Mucosa of descending colon (tissue), 3 donors: Measurements from ENCODE around the gene CDKL5. TPM values are rescaled to one million over a fixed set of nuclear protein-coding genes. Genes with fewer than 3 reads are reported as not detected.

Experiments used
- ATAC-seq: fragments of 200-7000 bp; cut with Tn5 transposase; one replicate; pipeline ENCODE4 v1.9.1; 2020; ENCODE audit warnings: mild to moderate bottlenecking, moderate library complexity
- DNase-seq, 3 donors: peaks; one replicate each; pipeline ENCODE4 v3.0.0-alpha.2; 2020
- H3K36me3 ChIP-seq: fragments of 200-600 bp; one replicate; pipeline ENCODE4 v1.8.0; 2021; ENCODE audit warnings: low read depth, mild to moderate bottlenecking
- H3K4me1 ChIP-seq: fragments of 200-600 bp; one replicate; pipeline ENCODE4 v1.8.0; 2021; ENCODE audit warnings: low read depth, mild to moderate bottlenecking
- H3K4me3 ChIP-seq: fragments of 200-600 bp; one replicate; pipeline ENCODE4 v1.8.0; 2021; ENCODE audit warnings: mild to moderate bottlenecking
- H3K9me3 ChIP-seq: fragments of 200-600 bp; one replicate; pipeline ENCODE4 v1.8.0; 2021; ENCODE audit warnings: mild to moderate bottlenecking
- CTCF ChIP-seq: fragments of 200-600 bp; IDR thresholded peaks from one replicate; pipeline ENCODE4 v1.8.0; 2022; ENCODE audit warnings: antibody characterized with exemption, mild to moderate bottlenecking
- intact Hi-C, 2 donors: fragments of 100-400 bp; cut with DNase I in 1 of 2; cut with micrococcal nuclease in 1 of 2; formaldehyde crosslinking; loops; one replicate each; pipeline versions ENCODE4 v1.11.0 to v1.11.1; 2022; cut with DNase I, micrococcal nuclease
- total RNA-seq, 3 donors: library from RNA; stranded (reverse); fragmentation: NEBNext Ultra II Directional in 2 of 3; extraction: Animal tissue kit (Norgen Biotek cat#: 25700) in 2 of 3; gene quantifications; one replicate each; pipeline versions ENCODE4 v1.2.1 to v1.2.4, GENCODE V29; 2021 to 2023
- donor health status: DM: no; HTN: no; CAD: no; lungs with moderate emphysema.
- donor health status: DM: no; HTN: no; CAD: no.
- donor health status: DM: no; HTN: yes; CAD: no.

The CDKL5 gene
- total RNA-seq, 3 donors from 2014 or later, result 4.0 to 7.5 (median 4.4) TPM

- intact Hi-C loops, result no loop called here
- Histone ChIP-seq H3K36me3 (no peaks in the 10 kb centered on the region), H3K4me1 (no peaks in the 10 kb centered on the region), H3K9me3 (no peaks in the 10 kb centered on the region), H3K4me3 (no peak overlapping the region)
- DNase-seq (no peak), ATAC-seq (no peak)
- TF ChIP-seq CTCF, result no peak
Measured at GRCh38 chrX:18457000-18457399, 31.6 kb downstream of the CDKL5 start.

GRCh38 chrX:18461431-18461830, 36.0 kb downstream of the CDKL5 start:
- Histone ChIP-seq H3K9me3 (no peaks in the 10 kb centered on the region), H3K4me3 (no peak overlapping the region), H3K36me3 (no peaks in the 10 kb centered on the region), H3K4me1 (no peaks in the 10 kb centered on the region)
- ATAC-seq (no peak), DNase-seq (no peak)
- TF ChIP-seq CTCF, result no peak
- intact Hi-C loops, result no loop called here

GRCh38 chrX:18464499-18464898, 39.1 kb downstream of the CDKL5 start:
- TF ChIP-seq CTCF, result no peak
- DNase-seq (no peak), ATAC-seq (no peak)
- H3K4me3 ChIP-seq, result no peak overlapping the region
- intact Hi-C loops, result no loop called here
- no peaks in the 10 kb centered on the region for H3K36me3 ChIP-seq
- H3K4me1 ChIP-seq, result no peaks in the 10 kb centered on the region
- H3K9me3 ChIP-seq, result no peaks in the 10 kb centered on the region

- TF ChIP-seq CTCF, result no peak
- intact Hi-C loops, result no loop called here
- H3K4me3 ChIP-seq, result no peak overlapping the region
- DNase-seq (no peak), ATAC-seq (no peak)
- no peaks in the 10 kb centered on the region for H3K36me3 ChIP-seq
- H3K4me1 ChIP-seq, result no peaks in the 10 kb centered on the region
- H3K9me3 ChIP-seq, result no peaks in the 10 kb centered on the region
Measured at GRCh38 chrX:18465051-18465450, 39.6 kb downstream of the CDKL5 start.

- intact Hi-C loops, result no loop called here
- no peak for TF ChIP-seq CTCF
- Histone ChIP-seq H3K36me3 (no peaks in the 10 kb centered on the region), H3K4me3 (no peak overlapping the region), H3K9me3 (no peaks in the 10 kb centered on the region), H3K4me1 (no peaks in the 10 kb centered on the region)
- DNase-seq (no peak), ATAC-seq (no peak)
Measured at GRCh38 chrX:18468599-18468998, 43.2 kb downstream of the CDKL5 start.

GRCh38 chrX:18471296-18471695, 45.9 kb downstream of the CDKL5 start:
- no peak for ATAC-seq
- no peaks in the 10 kb centered on the region for H3K36me3 ChIP-seq
- TF ChIP-seq CTCF, result no peak
- H3K9me3 ChIP-seq, result no peaks in the 10 kb centered on the region
- intact Hi-C loops, result no loop called here
- H3K4me3 ChIP-seq, result no peak overlapping the region
- DNase-seq, result no peak
- H3K4me1 ChIP-seq, result no peaks in the 10 kb centered on the region
